Lower lobe of right lung (tissue), 2 donors: ENCODE results near the gene KANK4. TPM values are rescaled to one million over a fixed set of nuclear protein-coding genes. Genes with fewer than 3 reads are reported as not detected.

Source experiments
- ATAC-seq, 2 donors: fragments of 200-7000 bp; cut with Tn5 transposase; one replicate each; pipeline ENCODE4 v1.9.1; 2020 to 2022; ENCODE audit warnings: mild to moderate bottlenecking in 2 of 2, moderate library complexity in 2 of 2
- DNase-seq: peaks from one replicate; pipeline ENCODE4 v3.0.0-alpha.2; 2020
- H3K27ac ChIP-seq: fragments of 200-600 bp; one replicate; pipeline ENCODE4 v1.8.0; 2022
- H3K27me3 ChIP-seq: fragments of 200-600 bp; one replicate; pipeline ENCODE4 v1.8.0; 2022; ENCODE audit warnings: low read depth
- H3K36me3 ChIP-seq: fragments of 200-600 bp; one replicate; pipeline ENCODE4 v1.8.0; 2022; ENCODE audit warnings: mild to moderate bottlenecking
- H3K4me1 ChIP-seq: fragments of 200-600 bp; one replicate; pipeline ENCODE4 v1.8.0; 2022
- H3K4me3 ChIP-seq: fragments of 200-600 bp; one replicate; pipeline ENCODE4 v1.8.0; 2022; ENCODE audit warnings: mild to moderate bottlenecking
- H3K9me3 ChIP-seq: fragments of 200-600 bp; one replicate; pipeline ENCODE4 v1.8.0; 2022
- CTCF ChIP-seq: fragments of 200-600 bp; IDR thresholded peaks from one replicate; pipeline ENCODE4 v1.8.0; 2022; ENCODE audit warnings: antibody characterized with exemption, mild to moderate bottlenecking
- intact Hi-C: fragments of 100-400 bp; cut with DNase I; formaldehyde crosslinking; loops from one replicate; pipeline ENCODE4 v1.11.0; 2022
- total RNA-seq: library from RNA; stranded (reverse); fragmentation: NEBNext Ultra II Directional; extraction: Animal tissue kit (Norgen Biotek cat#: 25700); gene quantifications from one replicate; pipeline ENCODE4 v1.2.1, GENCODE V29; 2021
- donor health status: DM: no; HTN: yes; CAD: no; lungs with severe emphysema.

Gene KANK4
- total RNA-seq, 1 donor from 2014 or later, result 4.4 TPM

DNA sequence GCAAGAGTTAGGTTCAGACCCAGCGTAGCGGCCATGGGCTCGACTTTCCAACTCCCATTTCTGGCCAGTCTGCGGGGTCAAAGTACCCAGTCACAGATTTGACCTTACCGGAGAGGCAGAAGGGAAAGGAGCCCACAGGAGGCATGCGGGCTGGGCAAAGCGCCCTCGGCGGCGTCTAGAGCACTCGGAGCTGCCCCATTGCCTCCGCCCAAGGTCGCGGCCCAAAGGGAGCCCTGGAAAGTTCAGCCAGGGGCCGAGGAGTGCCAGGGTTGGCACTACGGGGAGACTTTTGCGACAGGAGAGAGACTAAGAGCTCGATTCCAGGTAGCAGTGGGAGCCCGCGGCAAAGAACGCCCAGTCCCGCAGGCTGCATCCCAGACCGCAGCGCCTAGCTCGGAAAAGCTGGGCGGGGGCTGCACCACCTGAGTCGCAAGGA lies 896 bp downstream of the KANK4 start:
- peak; percentile 40 to 69 for ATAC-seq
- peaks cover 33% of the 10 kb centered on the region for H3K27me3 ChIP-seq
- H3K9me3 ChIP-seq, result no peaks in the 10 kb centered on the region
- H3K27ac ChIP-seq, result peak overlapping the region; percentile 36
- H3K36me3 ChIP-seq, result no peaks in the 10 kb centered on the region
- no peak for TF ChIP-seq CTCF
- intact Hi-C loops, result no loop called here
- DNase-seq, result no peak
- H3K4me3 ChIP-seq, result peak overlapping the region; percentile 55
- H3K4me1 ChIP-seq, result peaks cover 8% of the 10 kb centered on the region

- Histone ChIP-seq H3K9me3 (no peaks in the 10 kb centered on the region), H3K36me3 (no peaks in the 10 kb centered on the region), H3K27me3 (peaks cover 33% of the 10 kb centered on the region), H3K27ac (no peak overlapping the region), H3K4me3 (no peak overlapping the region), H3K4me1 (peaks cover 8% of the 10 kb centered on the region)
- intact Hi-C loops, result no loop called here
- TF ChIP-seq CTCF, result no peak
- ATAC-seq (no peak), DNase-seq (no peak)
These were observed 2.0 kb downstream of the KANK4 start for GRCh38 chr1:62317021-62317768.

GRCh38 chr1:62316135-62316534 lies 3.1 kb downstream of the KANK4 start:
- intact Hi-C loops, result no loop called here
- Histone ChIP-seq H3K4me1 (peaks cover 8% of the 10 kb centered on the region), H3K27ac (no peak overlapping the region), H3K27me3 (peaks cover 33% of the 10 kb centered on the region), H3K36me3 (no peaks in the 10 kb centered on the region), H3K4me3 (no peak overlapping the region), H3K9me3 (no peaks in the 10 kb centered on the region)
- no peak for TF ChIP-seq CTCF
- no peak for DNase-seq
- no peak for ATAC-seq

GRCh38 chr1:62315387-62315786 lies 3.8 kb downstream of the KANK4 start:
- intact Hi-C loops, result no loop called here
- DNase-seq, result no peak
- Histone ChIP-seq H3K4me3 (no peak overlapping the region), H3K9me3 (no peaks in the 10 kb centered on the region), H3K36me3 (no peaks in the 10 kb centered on the region), H3K27me3 (peaks cover 30% of the 10 kb centered on the region), H3K4me1 (peaks cover 8% of the 10 kb centered on the region), H3K27ac (no peak overlapping the region)
- no peak for ATAC-seq
- no peak for TF ChIP-seq CTCF

GRCh38 chr1:62314454-62315350 lies 4.5 kb downstream of the KANK4 start:
- Histone ChIP-seq H3K4me3 (no peak overlapping the region), H3K9me3 (no peaks in the 10 kb centered on the region), H3K4me1 (peaks cover 8% of the 10 kb centered on the region), H3K36me3 (no peaks in the 10 kb centered on the region), H3K27ac (no peak overlapping the region), H3K27me3 (peaks cover 24% of the 10 kb centered on the region)
- intact Hi-C loops, result no loop called here
- DNase-seq (no peak), ATAC-seq (no peak)
- no peak for TF ChIP-seq CTCF
